Hepatocyte (in vitro differentiated cells): Measurements from ENCODE around the gene STX4.

Source experiments
- CTCF ChIP-seq: fragments of 200-600 bp; sonication (generic); IDR thresholded peaks from 2 replicates; pipeline ENCODE4 v1.5.1; 2016; ENCODE audit warnings: antibody characterized with exemption, mild to moderate bottlenecking; ENCODE audit not compliant: poor library complexity
- EZH2 ChIP-seq: fragments of 200-600 bp; sonication (generic); IDR thresholded peaks from 2 replicates; pipeline ENCODE4 v1.6.1; 2016; ENCODE audit warnings: antibody characterized with exemption, mild to moderate bottlenecking, borderline replicate concordance

DNA sequence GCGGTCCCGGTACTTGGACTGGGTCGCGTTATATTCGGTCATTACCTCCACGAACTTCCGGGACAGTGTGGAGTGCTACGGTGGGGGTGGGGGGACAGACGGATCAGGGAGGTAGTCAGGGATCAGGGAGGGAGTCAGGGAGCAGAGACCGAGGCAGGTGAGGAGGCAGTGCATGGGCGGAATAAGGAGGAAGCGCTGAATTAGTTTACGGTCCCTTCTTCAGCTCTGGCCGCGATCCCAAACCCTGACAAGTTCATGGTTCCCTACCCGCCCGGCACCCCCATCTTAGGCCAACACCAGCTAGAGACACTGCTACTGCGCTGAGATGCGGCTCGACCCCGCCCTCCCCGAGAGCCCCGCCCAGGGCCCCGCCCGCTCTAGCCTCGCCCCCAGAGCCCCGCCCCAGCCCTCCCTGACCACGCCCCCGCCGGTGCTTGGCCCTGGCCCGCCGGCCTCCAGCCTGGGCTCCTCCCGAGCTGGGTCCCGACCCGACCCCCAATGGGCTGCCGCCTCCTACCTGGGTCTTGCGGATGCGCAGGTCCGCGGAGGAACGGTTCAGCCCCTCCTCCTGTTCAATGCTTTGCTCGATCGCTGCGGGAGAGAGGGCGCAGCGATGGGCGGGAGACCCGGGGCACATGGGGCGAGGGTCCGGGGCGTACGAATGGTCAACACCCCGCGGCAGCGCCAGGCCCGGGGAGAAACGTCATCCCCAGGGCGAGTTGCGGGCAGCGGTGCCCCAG is 36.2 kb upstream of the STX4 start:
- TF ChIP-seq CTCF: no peak
- no peak for TF ChIP-seq EZH2
